ENCODE data around the gene SCPEP1.
"Not testable (repeated sequence)": the region's sequence is repeated elsewhere in the genome, so short reads cannot be mapped to it uniquely, and the experiment has no call there.

SCPEP1 gene

GRCh38 chr17:56965681-56966080 lies 12.2 kb upstream of the SCPEP1 start:
- DNase-seq (ENCODE audit: low read depth in 2 of 2): not testable (repeated sequence)

- DNase-seq (ENCODE audit: low read depth in 2 of 2): no peak
Observed at GRCh38 chr17:56966338-56966737, 11.6 kb upstream of the SCPEP1 start.

- DNase-seq (ENCODE audit: low read depth in 2 of 2): no peak
Observed at GRCh38 chr17:56970974-56971373, 7.0 kb upstream of the SCPEP1 start.

DNA sequence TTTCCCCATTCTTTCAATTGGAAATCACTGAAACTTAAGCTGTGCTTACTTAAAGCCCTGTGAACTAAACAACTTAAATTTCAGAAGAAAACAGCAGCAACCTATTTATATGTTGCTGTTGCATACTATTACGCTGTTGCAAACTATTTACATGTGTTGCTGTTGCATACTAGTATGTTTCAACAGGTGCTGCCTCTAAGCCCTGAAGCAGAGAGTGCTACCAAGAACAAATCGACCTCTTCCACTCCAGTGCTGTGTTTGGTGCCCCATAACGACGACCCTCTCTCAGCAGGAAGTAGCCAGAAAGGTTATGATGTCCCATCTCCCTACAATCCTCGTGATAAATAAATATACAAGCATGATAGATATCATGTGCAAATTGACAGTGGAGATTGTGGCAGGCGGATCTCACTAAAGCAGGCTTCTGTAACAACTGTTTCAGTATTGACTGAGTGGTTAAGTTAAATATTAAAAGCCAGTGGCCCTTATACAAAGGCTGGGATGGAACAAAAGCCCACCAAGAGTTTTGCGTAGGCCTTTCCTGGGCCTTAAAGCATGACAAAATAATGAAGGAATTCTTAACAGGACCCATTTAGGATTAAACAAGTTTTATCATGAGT lies 5.7 kb upstream of the SCPEP1 start:
- no peak for DNase-seq (ENCODE audit: low read depth in 2 of 2)

DNA sequence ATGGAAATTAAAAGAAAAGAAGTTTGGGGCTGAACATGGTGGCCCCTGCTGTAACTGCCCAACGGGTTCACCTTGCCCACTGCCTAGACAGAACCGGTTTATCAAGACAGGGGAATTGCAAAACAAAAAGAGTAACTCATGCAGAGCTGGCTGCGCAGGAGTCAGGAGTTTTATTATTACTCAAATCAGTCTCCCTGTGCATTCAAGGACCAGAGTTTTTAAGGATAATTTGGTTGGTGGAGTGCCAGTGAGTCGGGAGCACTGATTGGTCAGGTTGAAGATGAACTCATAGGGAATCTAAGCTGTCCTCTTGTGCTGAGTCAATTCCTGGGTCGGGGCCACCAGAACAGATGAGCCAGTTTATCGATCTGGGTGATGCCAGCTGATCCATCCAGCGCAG lies 4.4 kb upstream of the SCPEP1 start:
- no peak for DNase-seq (ENCODE audit: low read depth in 2 of 2)

DNA sequence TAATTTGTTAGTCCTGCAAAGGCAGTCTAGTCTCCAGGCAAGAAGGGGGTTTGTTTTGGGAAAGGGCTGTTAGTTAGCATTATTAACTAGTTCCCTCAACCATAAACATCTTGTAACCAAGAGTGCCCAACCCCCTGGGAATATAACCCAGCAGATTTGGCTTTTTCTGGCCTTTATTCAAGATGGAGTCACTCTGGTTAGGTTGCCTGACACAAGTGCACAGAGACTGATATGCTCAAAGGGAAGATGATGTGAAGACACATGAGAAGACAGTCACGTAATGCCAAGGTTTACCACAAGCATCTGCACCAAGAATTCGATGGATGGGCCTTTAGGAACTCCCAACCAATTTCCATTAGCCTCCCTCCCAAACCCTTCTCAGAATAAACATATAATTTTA lies 3.9 kb upstream of the SCPEP1 start:
- no peak for DNase-seq (ENCODE audit: low read depth in 2 of 2)

GRCh38 chr17:56975656-56976055 lies 2.3 kb upstream of the SCPEP1 start:
- DNase-seq (ENCODE audit: low read depth in 2 of 2): no peak

- DNase-seq (ENCODE audit: low read depth in 2 of 2): no peak
Observed at GRCh38 chr17:56976941-56977608, 856 bp upstream of the SCPEP1 start.

GRCh38 chr17:56978441-56979090 lies 635 bp downstream of the SCPEP1 start:
- no peak for DNase-seq (ENCODE audit: low read depth in 2 of 2)

DNA sequence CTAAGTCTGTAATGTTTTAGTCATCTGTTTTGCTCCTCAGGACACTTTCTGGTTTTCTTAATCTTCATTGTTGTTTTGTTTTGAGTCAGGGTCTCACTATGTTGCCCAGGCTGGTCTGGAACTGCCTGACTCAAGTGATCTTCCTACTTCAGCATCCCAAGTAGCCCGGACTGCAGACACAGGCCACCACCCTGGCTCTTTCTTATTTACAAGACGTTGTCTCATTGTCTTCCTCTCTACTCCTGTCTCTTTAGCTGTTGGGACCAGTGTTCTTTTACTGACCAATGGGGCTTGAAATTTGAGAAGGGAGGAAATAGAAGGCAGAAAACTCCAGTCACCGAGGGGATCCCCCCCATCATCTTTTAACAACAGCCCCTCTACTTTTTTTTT lies 1.2 kb downstream of the SCPEP1 start:
- no peak for DNase-seq (ENCODE audit: low read depth in 2 of 2)

- not testable (repeated sequence) for DNase-seq (ENCODE audit: low read depth in 2 of 2)
Observed at GRCh38 chr17:56980526-56980925, 2.6 kb downstream of the SCPEP1 start.

DNA sequence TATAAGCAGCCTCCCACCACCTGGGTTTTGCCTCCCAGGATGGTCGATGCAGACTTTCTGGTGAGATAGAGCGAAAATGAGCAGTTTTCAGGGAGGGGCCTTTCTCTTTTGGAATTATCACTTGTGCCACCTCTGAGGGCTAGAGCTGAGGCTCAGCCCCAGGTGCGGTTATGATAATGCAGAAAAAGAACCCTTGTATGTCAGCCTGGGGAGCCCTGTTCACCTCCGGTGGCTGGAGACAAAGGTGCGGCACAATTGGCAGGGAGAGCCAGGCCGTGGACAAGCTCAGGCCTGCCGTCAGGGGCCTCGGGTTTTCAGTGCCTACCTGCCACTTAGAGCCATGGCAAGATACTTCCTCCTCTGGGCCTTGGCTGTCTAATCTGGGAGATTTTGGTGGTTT lies 4.4 kb downstream of the SCPEP1 start:
- DNase-seq (ENCODE audit: low read depth in 2 of 2): no peak

GRCh38 chr17:56983366-56983765 lies 5.4 kb downstream of the SCPEP1 start:
- no peak for DNase-seq (ENCODE audit: low read depth in 2 of 2)

GRCh38 chr17:56985371-56986162 lies 7.6 kb downstream of the SCPEP1 start:
- DNase-seq (ENCODE audit: low read depth in 2 of 2): no peak

- DNase-seq (ENCODE audit: low read depth in 2 of 2): no peak
Observed at GRCh38 chr17:56987283-56987834, 9.4 kb downstream of the SCPEP1 start.

- no peak for DNase-seq (ENCODE audit: low read depth in 2 of 2)
Observed at GRCh38 chr17:56988901-56989572, 11.1 kb downstream of the SCPEP1 start.

DNA sequence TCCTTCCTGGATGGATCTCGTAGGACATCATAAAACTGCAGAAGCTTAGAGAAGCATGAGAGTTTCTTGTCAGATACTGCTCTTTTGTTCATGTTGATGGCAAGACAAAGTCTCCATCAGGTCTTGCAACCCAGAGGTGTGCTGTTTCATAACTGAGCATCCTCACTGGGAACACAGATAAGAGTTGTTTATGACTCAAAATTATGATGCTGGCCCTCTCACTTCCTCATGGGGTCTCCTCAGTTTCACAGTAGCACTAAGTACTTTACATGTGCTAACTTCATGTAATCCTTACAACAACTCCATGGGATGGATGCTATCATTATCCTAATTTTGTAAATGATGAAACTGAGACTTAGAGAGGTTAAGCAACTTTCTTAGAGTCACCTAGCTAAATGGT lies 14.4 kb downstream of the SCPEP1 start:
- no peak for DNase-seq (ENCODE audit: low read depth in 2 of 2)

DNA sequence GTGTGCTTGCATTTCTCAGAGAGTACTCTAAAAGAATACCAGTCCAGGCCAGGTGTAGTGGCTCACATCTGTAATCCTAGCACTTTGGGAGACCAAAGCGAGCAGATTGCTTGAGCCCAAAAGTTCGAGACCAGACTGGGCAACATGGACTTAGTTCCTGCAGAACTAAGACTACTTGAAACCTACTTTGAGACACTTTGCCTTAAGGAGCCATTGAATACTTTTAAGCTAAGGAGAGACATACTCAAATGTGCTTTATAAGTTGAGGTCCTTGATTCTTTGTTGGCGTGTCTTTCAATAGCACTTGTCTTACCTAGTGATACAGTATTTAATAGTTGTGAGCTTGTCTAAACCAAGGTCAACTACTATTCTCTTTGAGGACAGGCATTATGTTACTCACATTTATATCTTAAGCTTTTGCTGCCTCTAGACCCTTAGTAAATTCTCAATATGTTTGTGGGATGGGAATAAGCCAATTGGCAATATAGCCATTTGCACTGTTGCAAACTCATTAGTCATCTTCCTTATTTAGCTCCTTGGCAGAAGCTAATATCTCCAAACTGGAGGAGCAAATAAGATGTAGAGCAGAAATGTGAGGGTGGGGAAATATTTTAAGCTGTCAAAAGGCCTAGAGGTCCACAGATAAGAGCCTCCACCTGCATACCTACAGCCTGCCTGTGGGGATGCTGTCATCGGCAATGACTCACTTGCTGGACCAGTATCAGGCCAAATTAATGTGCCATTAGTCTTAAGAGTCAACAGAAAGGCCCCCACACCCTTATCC lies 16.3 kb downstream of the SCPEP1 start:
- DNase-seq (ENCODE audit: low read depth in 2 of 2): no peak

- no peak for DNase-seq (ENCODE audit: low read depth in 2 of 2)
Observed at GRCh38 chr17:56995766-56996165, 17.8 kb downstream of the SCPEP1 start.

- DNase-seq (ENCODE audit: low read depth in 2 of 2): no peak
Observed at GRCh38 chr17:56997313-56997712, 19.4 kb downstream of the SCPEP1 start.

GRCh38 chr17:57001541-57001940 lies 23.6 kb downstream of the SCPEP1 start:
- DNase-seq (ENCODE audit: low read depth in 2 of 2): no peak
